Muscle of back (tissue), 11 donors: ENCODE results near the gene SUGP1. TPM values are rescaled to one million over a fixed set of nuclear protein-coding genes. Genes with fewer than 3 reads are reported as not detected.
"Not testable (repeated sequence)": the region's sequence is repeated elsewhere in the genome, so short reads cannot be mapped to it uniquely, and the experiment has no call there.

ENCODE experiments used
- DNase-seq, 3 donors: peaks; one replicate each; pipeline versions ENCODE4 v3.0.0 to v3.0.0-alpha.2; 2013
- polyA plus RNA-seq, 10 donors: library from polyadenylated mRNA; unstranded; fragments of 120-200 nt; gene quantifications; one replicate each; pipeline ENCODE4 v1.2.1, GENCODE V29; 2013; ENCODE audit not compliant: insufficient read length in 10 of 10

The SUGP1 gene
- polyA plus RNA-seq, 10 donors = 29.4 to 39.8 (median 33.2) TPM

DNA sequence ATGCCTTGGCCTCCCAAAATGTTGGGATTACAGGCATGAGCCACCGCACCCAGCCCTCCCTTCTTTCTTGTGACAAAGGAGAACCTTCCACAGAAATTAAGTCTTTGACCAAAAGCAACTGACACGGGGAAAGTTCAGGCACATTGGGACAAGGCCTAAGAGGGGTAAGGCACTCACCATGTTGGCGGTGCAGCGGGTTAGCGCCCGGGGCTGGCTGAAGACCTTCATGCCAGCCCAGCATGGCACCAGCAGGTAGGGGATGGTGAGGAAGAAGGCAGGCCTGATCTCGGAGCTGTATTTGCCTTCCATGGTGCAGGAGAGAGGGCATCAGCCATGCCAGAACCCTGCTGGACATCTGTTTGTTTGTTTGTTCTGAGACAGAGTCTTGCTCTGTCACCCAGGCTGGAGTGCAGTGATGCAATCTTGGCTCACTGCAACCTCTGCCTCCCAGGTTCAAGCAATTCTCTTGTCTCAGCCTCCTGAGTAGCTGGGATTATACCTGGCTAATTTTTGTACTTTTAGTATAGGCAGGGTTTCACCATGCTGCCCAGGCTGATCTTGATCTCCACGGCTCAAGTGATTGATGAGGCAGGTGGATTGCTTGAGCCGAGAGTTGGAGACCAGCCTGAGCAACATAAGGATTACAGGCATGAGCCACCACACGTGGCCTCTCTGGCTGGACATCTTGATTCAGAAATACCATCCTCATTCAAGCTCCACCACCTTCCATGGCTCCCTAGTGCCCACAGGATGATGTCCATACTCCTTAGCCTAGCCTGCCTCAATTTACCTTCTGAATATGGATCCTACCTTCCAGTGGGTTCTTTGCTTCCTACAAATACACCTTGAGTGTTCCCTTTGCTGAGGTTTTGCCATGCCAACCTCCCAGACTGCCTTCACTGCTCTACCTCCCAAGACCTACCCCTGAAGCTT is 51.6 kb downstream of the SUGP1 start:
- DNase-seq = no peak

DNA sequence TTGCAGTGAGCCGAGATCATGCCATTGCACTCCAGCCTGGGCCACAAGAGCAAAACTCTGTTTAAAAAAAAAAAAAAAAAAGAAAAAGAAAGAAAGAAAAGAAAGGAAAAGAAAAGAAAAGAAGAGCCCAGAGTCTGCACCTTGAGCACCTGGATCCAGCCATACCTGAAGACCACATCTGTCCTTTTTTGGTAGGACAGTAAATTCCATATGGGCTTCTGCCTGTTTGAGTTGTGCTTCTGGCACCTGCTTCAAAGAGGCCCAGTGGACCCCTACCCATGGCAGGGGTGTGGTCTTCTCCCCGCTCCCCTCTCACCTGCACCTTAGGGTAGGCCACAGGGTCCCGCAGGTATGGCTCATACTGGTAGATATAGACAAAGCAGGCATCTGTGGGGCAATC is 53.0 kb downstream of the SUGP1 start:
- no peak for DNase-seq

DNA sequence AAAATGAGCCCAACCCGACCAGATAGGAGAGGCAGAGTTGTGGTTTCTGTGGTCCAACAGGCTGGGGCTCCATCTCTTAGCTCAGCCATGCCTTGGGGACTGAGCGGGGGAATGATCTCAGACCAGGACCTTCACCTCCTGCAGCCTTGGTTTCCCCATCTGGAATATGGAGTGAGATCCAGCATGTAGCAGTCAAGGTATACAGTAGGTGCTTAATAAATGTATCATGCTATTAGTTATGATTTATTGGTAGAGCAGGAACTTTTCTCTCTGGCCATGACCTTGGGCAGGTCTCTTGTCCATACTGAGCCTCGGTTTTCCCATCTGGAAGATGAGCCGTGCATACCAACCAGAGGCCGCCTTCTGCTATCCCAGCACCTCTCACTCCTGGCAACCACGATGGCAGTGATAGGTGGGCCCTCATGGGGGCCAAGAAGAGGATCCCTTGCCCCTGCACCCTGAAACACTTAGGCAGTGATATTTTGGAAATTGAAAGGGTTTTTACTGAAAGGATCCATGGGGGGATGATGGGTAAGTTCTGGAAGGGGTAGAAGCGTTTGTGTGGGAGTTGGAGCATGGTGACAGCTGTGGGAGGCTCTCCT is 56.3 kb downstream of the SUGP1 start:
- no peak for DNase-seq

DNA sequence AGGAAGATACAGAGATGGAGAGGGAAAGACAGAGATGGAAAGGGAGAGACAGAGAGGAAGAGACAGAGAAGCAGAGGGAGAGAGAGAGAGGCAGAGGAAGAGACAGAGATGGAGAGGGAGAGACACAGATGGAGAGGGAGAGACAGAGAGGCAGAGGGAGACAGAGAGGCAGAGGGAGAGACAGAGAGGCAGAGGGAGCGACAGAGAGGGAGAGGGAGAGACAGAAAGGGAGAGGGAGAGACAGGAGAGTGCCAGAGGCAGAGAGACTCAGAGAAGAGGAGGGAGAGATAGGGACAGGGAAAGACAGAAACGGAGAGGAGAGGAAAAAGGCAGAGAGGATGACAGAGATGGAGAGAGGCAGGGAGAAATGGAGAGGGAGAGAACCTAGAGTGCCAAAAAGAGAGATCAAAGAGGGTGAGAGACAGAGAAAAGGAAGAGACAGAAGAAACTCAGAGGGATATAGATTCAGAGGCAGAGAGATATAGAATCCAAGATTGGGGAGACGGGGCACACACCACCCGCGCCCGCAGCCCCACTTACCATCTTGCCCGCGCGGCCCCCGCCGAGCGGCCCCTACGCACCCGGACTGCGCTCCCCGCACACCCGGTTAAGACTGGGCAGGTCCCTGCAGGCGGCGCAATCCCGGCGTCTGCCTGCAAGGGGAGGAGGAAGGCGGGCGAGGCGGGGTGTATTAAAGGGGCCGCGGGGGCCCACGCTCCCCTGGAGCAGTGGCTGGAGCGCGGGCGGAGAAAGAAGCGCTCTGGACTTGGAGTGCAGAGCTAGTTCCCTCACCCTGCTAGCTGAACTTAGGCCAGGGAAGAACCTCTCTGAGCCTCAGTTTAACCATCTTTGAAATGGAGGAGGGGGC is 57.9 kb downstream of the SUGP1 start:
- no peak for DNase-seq

DNA sequence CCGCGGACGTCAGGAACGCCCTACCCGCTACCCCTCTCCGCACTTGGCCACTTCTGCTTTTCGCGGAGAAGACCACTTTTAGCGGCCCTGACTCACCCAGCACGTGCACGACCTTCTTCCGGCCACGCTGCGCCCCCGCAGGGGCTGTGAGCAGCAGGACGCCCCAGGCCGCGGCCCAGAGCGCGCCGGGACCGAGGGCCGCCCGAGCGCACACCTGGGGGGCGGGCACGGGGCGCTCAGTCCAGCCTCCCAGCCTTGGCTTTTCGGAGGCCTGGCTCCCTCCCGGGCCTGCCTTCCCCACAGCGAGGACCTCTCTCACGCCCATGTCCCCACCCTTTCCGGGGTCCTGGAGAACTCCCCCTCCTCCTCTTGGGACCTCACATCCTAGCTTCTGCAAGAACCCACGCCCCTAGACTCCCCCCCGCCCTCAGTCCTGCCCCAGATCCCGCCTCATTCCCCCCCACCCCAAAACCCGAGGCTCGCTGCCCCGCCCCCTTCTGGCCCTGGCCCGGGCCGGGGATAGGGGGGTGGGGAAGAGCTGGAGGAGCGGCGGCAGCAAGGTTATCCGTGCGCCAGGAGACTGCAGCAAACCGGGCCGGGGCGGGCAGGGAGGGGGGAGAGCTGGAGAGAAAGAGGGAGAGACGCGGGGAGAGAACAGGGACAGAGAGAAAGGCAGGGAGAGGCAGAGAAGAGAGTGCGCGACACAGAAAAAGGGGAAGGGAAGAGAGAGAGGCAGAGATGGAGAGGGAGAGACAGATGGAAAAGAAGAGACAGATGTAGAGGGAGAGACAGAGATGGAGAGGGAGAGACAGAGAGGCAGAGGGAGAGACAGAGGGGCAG is 58.7 kb downstream of the SUGP1 start:
- peak in 2 of 3 donors; percentile 32 to 58 for DNase-seq

DNA sequence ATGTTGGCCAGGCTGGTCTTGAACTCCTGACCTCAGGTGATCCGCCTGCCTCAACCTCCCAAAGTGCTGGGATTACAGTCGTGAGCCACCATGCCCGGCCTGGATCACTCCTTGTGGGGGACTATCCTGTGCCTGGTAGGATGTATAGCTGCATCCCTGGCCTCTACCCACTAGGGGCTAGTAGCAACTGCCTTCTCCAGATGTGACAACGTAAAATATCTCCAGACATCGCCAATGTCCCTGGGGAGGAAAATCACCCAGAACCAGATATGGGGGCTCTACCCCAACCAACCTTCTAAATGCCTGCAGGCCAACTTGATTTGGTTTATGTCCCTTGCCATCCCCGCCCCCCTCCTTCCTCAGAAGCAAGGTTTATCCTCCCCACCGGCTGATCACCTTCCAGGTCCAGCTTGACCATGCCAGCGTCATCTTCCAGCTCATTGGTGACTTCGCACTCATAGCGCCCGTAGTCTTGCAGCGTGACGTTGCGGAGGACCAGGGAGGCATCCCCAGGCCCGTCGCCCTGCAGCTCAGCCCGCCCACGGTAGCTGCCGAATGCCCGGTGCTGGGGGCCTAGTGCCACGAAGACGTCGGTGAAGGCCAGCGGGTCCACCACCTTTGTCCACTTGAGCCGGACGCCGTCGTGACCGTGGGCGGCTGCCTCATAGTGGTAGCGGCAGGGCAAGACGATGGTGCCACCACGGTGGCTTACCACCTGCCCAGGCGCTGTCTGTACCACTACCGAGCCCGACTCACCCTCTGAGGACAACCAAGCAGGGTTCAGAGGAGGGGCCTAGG is 59.7 kb downstream of the SUGP1 start:
- DNase-seq = no peak

DNA sequence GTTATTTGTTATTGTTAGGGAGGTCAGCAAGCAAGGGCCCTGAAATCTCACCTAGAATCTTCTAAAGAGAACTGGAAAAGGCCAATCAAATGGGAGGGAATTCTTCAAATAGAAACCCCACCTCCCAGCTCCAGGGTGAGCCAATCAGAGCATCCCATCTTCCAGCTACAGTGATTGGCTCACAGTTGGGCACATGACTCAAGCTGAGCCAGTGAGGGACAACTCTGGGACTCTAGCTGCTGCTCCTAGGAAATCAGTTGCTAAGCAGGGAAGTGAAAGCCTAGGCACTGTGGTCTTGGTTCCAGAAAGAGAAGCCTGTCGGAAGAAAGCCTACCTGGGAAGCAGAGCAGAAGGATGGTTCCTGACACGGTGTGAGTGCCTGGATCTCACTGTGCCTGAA is 60.6 kb downstream of the SUGP1 start:
- DNase-seq = no peak

DNA sequence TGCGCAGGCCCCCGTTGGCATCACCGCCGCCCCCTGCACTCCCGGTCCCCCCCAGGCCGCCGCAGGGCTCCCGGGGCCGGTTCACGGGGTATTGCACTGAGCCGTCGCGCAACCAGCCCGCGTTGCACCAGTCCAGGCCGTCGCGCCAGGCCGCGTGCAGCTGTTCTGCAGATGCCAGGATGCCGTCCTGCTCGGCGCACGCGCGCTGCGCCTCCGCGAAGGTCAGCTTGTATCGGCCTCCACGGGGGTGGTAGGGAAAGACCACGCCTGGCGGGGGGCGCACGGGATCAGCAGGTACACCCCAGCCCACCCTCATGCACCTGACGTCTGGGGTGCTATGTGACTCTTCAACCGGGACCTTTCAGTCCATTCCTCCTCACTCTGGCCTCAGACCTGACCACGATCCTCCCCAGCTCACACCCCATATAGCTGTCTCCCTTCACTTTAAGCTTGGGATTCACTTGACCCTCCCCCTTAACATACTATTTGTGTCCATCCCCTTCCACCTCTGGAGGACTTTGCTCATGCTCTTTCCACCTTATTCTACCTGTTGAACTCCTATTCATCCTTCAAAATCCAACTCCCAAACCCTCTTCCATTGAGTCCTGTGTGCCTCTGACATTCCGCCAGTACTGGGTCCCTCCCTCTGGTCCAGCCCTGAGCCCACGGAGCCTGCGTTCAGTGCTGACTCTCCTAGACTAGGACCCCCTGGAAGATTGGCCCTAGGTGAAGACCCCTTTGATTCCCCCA is 61.5 kb downstream of the SUGP1 start:
- no peak for DNase-seq

DNA sequence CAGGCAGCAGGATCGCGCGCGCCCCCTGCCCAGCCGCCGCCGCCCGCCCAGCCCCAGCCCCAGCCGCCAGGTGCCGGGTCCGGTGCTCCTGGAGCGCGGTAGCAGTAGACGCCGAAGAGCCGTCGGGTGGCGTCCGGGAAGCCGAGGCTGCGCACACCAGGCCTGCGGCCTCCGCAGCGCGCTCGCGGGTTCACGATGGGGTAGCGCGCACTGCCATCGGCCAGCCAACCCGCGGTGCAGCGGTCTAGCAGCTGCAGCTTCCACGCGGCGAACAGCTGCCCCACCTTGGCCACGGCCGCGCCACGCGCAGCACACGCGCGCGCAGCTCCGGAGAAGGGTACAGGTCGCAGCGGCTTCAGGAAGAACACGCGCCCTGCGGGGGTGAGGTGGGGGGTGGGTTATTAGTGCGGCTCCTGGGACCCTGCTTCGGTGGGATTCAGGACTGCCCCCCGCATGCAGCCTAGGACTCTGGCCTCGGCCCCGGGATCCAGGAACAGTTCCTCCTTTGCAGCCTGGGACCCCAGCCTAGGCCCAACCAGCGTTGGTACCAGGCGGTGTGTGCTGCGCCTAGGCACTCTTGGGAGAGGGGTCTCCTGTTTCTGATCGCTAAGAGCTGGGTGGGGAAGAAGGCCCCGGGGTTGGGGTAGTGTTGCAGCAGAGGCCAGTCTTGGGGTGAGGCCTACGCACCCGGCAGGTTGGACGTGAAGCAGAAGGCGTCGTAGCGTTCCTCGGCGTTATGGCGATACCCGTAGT is 62.3 kb downstream of the SUGP1 start:
- no peak for DNase-seq

DNA sequence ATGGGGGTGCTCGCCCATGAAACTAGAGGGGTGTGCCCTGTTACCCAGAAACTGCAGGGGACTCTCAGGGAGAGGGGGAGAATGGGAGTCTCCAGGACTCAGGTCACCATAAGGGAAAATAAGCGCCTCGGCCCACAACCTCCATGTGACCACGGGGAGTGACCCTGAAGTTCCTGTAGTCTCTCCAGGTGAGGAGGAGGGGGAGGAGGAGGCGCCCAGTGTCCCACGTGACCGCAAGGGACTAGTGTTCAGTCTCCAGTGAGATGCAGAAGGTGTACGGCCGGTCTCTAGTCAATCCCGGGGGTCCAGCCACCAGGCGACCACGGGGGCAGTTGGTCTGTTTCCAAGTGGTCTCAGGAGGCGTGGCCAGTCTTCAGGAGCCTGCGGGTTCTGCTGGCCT is 63.2 kb downstream of the SUGP1 start:
- DNase-seq = no peak

DNA sequence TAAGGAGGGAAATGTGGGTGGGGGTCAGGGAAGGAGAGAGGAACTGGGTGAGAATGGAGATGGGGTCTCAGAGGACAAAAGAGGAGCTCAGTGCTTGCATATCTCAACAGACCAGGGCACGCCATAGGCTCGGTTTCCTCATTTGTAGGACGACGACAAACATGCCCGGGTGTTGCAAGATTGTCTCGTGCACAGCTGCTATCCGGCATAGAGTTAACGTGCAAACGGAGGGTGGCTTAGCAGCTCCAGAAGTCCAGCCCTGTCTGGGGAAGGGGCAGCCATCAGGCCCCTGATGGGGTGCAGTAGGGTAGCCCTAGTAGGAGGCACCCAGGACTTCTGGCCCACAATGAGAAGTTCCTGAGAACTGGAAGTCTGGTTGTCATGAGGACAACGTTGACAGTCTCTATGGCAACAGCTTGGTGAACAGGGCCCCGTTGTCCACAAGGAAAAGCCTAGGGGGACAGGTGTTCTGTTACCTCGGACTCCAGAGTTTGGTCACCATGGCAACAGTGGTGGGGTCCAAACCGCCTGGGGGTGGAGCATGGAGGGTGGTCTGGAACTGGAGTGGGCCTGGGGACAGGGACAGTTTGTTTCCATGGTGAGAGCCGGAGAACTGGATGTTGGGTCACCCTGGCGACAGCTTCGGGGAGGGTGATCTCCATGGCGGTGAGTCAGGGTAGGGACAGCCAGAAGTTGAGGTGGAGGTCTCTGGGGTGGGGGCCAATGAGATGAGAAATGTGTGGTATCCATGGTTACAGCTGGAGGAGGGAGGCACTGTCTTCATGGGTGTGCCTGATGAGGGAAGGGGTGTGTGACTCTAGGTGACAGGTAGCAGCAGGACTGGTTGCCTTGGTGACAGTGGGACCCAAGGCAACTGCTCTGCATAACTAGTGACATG is 64.0 kb downstream of the SUGP1 start:
- no peak for DNase-seq

DNA sequence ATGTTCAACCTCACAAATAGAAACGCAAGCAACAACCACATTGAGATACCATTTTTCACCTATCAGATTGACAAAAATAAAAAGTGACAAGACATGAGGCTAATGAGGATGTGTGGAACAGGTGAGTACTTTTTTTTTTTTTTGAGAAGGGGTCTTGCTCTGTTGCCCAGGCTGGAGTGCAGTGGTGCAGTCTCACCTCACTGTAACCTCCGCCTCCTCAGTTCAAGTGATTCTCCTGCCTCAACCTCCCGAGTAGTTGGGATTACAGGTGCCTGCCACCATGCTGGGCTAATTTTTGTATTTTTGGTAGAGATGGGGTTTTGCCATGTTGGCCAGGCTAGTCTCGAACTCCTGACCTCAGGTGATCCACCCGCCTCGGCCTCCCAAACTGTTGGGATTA is 66.9 kb downstream of the SUGP1 start:
- not testable (repeated sequence) for DNase-seq

DNA sequence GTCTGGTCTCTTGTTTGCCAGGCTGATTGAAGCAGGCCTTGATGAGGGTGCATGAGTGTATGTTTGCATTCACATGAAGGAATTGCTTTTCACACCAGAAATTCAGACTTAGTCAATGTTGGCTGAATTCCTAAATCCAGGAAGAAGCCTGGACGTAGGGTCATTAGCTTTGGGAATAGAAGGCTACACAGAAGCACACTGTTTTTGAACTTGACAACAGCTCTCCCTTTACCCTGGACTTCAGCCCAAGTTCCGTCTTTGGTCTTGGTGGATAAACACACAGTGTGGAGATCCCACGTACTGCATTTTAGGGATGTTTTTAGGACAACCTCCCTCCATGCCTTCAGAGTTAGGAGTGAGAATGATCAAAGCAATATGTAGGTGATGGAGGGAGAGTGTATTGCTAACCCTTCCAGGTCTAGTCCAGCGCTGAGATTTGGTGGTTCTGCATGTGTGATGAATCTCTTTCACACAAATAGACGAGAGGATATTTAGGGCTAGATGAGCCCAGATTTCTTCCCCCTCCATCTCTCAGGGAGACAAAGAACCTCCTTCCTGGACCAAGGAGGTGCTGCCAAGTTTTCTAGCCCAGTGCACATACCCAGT is 70.0 kb downstream of the SUGP1 start:
- no peak for DNase-seq

DNA sequence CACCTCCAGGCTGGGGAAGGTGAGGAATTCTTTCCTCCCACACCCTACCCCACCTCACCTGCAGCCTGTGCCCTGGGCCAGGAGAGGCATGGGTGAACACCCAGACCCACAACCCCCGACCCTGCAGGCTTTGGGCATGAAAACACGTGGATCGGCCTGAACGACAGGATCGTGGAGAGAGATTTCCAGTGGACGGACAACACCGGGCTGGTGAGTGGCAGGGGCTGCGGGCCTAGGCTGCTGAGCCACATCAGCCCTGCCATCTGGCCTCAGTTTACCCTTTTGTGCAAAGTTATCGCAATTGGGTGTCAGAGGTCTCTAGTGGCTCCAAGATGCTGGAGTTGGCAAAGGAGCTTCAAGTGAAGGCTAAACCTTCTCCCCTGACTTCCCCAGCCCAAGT is 79.8 kb downstream of the SUGP1 start:
- no peak for DNase-seq

DNA sequence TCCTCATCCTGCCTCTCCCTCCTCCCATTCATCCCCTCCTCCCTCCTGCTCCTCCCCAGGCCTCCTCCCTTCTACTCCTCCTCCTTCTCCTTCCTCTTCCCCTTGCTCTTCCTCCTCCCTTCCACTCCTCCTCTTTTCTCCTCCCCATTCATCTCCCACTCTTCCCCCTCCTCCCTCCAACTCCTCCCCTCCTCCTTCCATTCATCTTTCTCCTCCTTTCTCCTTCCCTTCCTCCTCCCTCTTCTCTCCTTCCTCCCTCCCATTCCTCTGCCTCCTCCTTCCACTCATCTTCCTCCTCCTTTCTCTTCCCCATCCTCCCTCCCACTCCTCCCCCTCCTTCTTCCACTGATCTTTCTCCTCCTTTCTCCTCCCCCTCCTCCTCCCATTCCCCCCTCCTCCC is 80.6 kb downstream of the SUGP1 start:
- no peak for DNase-seq

DNA sequence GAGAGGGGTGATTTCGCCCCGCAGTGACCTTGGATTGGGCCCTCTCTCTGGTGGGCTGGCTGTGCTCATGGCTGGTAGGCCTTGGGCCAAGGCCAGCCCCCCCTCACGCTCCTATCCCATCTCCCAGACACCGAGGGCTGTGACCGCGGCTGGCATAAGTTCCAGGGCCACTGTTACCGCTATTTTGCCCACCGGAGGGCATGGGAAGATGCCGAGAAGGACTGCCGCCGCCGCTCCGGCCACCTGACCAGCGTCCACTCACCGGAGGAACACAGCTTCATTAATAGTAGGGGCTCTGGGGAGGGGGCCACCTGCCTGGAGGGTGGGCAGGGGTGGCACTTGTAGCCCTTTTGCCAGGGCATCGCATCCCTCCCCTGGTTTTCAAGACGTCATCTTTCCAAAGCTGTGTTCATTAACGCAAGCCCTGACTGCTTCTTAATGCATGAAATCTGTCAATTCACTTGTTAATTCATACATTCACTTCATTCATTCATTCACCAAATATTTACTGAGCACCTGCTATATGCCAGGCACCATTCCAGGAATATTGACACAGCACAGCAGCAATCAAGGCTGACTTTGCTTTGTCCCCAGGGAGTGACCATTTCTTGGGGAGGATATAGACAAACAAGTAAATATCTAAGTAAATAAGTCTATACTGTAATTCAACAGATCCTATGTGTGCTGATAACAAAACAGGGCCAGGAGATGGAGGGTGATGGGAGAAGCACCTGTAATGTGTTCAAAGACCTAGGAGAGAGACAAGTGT is 82.0 kb downstream of the SUGP1 start:
- DNase-seq = no peak

DNA sequence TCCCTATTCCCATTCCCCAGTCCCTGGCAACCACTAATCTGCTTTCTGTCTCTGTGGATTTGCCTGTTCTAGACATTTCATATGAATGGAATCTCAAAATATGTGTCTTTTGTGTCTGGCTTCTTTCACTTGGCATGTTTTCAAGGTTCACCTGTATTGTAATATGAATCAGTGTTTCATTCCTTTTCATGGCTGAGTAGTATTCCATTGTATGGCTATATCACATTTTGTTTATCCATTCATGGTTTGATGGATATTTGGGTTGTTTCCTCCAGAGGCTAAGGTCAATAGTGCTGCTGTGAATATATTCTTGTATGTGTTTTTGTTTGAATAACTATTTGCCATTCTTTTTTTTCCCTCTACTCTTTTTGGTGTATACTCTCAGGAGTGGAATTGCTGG is 84.1 kb downstream of the SUGP1 start:
- no peak for DNase-seq
